ENCODE measurements around the gene TEKT5. TPM values are rescaled to one million over a fixed set of nuclear protein-coding genes. Genes with fewer than 3 reads are reported as not detected.

The TEKT5 gene
- total RNA-seq, 1 experiment from 2014 or later: not detected

- no peak for DNase-seq (ENCODE audit: low read depth, low spot score)
- BruUV-seq (replicated peaks): no TSS peak
Measured at GRCh38 chr16:10598157-10598556, 96.6 kb downstream of the TEKT5 start.

DNA sequence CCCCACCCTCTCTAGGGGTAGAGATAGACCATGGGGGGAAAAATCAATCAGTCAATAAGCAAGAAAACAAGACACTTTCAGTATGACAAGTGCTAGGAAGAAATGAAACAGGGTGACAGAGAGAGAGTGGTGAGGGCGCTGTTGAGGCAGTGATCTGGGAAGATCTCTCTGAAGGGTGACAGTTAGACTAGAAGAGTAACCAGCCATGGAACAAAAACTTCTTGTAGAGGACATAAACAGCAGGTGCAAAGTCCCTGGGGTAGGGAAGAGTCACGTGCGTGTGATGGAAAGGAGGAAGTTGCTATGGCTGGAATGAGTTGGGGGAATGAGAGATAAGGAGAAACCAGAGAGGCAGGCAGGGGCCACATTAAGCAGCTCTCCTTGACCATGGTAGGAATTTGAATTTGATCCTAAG lies 97.5 kb downstream of the TEKT5 start:
- Histone ChIP-seq H3K36me3 (ENCODE audit: control insufficient read depth, insufficient read depth, low read length) (no peaks in the 10 kb centered on the region), H3K27ac (ENCODE audit: low read length) (no peak overlapping the region), H3K4me3 (ENCODE audit: low read depth in 2 of 2, low read length in 2 of 2) (no peak overlapping the region), H3K9me3 (ENCODE audit: control insufficient read depth, insufficient read depth, low read depth, low read length) (no peaks in the 10 kb centered on the region), H3K27me3 (ENCODE audit: control insufficient read depth, insufficient read depth, low read length) (0 out of 2 replicates have a peak, but pooled peaks cover 3% of the 10 kb centered on the region), H3K4me1 (ENCODE audit: control insufficient read depth, insufficient read depth, low read length) (no peaks in the 10 kb centered on the region)
- DNase-seq (ENCODE audit: low read depth, low spot score) (no peak), ATAC-seq (no peak)
- TF ChIP-seq, protein P1, sequence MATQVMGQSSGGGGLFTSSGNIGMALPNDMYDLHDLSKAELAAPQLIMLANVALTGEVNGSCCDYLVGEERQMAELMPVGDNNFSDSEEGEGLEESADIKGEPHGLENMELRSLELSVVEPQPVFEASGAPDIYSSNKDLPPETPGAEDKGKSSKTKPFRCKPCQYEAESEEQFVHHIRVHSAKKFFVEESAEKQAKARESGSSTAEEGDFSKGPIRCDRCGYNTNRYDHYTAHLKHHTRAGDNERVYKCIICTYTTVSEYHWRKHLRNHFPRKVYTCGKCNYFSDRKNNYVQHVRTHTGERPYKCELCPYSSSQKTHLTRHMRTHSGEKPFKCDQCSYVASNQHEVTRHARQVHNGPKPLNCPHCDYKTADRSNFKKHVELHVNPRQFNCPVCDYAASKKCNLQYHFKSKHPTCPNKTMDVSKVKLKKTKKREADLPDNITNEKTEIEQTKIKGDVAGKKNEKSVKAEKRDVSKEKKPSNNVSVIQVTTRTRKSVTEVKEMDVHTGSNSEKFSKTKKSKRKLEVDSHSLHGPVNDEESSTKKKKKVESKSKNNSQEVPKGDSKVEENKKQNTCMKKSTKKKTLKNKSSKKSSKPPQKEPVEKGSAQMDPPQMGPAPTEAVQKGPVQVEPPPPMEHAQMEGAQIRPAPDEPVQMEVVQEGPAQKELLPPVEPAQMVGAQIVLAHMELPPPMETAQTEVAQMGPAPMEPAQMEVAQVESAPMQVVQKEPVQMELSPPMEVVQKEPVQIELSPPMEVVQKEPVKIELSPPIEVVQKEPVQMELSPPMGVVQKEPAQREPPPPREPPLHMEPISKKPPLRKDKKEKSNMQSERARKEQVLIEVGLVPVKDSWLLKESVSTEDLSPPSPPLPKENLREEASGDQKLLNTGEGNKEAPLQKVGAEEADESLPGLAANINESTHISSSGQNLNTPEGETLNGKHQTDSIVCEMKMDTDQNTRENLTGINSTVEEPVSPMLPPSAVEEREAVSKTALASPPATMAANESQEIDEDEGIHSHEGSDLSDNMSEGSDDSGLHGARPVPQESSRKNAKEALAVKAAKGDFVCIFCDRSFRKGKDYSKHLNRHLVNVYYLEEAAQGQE (IDR thresholded peaks at IDR 0.05; ENCODE audit: insufficient read depth in 1 of 2, low read depth in 2 of 2, low read length in 1 of 2): no peak
- TF ChIP-seq POLR2AphosphoS5 (IDR thresholded peaks at IDR 0.05; ENCODE audit: low read depth, low read length) (no peak), CTCF (IDR thresholded peaks at IDR 0.05) (no peak)
- intact Hi-C loops (cut with micrococcal nuclease; ENCODE audit: unreplicated experiment) (no loop called here), in situ Hi-C loops (cut with HindIII; ENCODE audit: low pct_unique_long_range_greater_than_20kb, low sequenced_read_pairs) (no loop called here)
- ChIA-PET POLR2A (no interaction called here), CTCF (no interaction called here)
- BruUV-seq (replicated peaks): no TSS peak

More at GRCh38 chr16:10598157-10598556, 96.6 kb downstream of the TEKT5 start:
- Histone ChIP-seq H3K27ac (ENCODE audit: low read length) (no peak overlapping the region), H3K27me3 (ENCODE audit: control insufficient read depth, insufficient read depth, low read length) (0 out of 2 replicates have a peak, but pooled peaks cover 3% of the 10 kb centered on the region), H3K9me3 (ENCODE audit: control insufficient read depth, insufficient read depth, low read depth, low read length) (no peaks in the 10 kb centered on the region), H3K4me1 (ENCODE audit: control insufficient read depth, insufficient read depth, low read length) (no peaks in the 10 kb centered on the region), H3K4me3 (ENCODE audit: low read depth in 2 of 2, low read length in 2 of 2) (no peak overlapping the region), H3K36me3 (ENCODE audit: control insufficient read depth, insufficient read depth, low read length) (no peaks in the 10 kb centered on the region)
- no peak for ATAC-seq
- ChIA-PET POLR2A (no interaction called here), CTCF (interaction anchor here (0.7 kb wide), 1 partner anchor 18 kb away, joined by 3 read pairs; the partner anchor contains the start of gene EMP2)
- intact Hi-C loops (cut with micrococcal nuclease; ENCODE audit: unreplicated experiment): no loop called here
- in situ Hi-C loops (cut with HindIII; ENCODE audit: low pct_unique_long_range_greater_than_20kb, low sequenced_read_pairs): no loop called here
- TF ChIP-seq CTCF (IDR thresholded peaks at IDR 0.05): no peak
- no peak for TF ChIP-seq TCF7L2 (IDR thresholded peaks at IDR 0.05; ENCODE audit: low read depth, low read length)
- TF ChIP-seq, protein P1 (IDR thresholded peaks at IDR 0.05; ENCODE audit: insufficient read depth in 1 of 2, low read depth in 2 of 2, low read length in 1 of 2): no peak
- TF ChIP-seq POLR2AphosphoS5 (IDR thresholded peaks at IDR 0.05; ENCODE audit: low read depth, low read length): no peak
- no peak for TF ChIP-seq SIN3A (IDR thresholded peaks at IDR 0.05; ENCODE audit: borderline replicate concordance, insufficient read depth, low read depth, low read length)
